ENCODE data around the gene OR11G2. TPM values are rescaled to one million over a fixed set of nuclear protein-coding genes. Genes with fewer than 3 reads are reported as not detected.

The OR11G2 gene, protein sequence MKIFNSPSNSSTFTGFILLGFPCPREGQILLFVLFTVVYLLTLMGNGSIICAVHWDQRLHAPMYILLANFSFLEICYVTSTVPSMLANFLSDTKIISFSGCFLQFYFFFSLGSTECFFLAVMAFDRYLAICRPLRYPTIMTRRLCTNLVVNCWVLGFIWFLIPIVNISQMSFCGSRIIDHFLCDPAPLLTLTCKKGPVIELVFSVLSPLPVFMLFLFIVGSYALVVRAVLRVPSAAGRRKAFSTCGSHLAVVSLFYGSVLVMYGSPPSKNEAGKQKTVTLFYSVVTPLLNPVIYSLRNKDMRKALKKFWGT
- total RNA-seq (2021; ENCODE audit: unreplicated experiment) (not detected), Bru-seq, nascent RNA (not detected), BruChase-seq, experiment 1, labeled RNA remaining after a 2-hour chase (not detected), BruChase-seq, experiment 2, labeled RNA remaining after a 6-hour chase (not detected)
- polyA plus RNA-seq (2012; ENCODE audit: insufficient read length), result not detected
- long read RNA-seq, result 0 reads

DNA sequence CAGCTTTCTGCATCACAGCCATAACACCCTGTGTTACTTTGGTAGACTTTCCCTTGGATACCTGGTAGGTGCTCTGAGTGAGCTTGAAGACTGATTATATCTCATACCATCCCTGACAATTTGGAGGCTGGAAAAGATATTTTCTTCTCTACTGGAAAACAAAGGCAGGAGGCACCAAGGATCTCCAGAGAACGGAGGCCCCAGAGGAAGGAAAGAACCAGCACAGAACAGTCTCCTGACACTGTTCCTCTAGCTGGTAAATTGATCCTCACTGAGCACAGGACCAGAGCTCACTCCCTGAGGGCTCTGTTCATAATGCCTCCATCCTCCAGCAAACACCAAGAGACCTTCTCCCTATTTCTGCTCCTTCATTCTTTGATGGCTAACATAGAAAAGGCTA is at the start of gene OR11G2:
Gene OR11G2 (plus strand): TSS at position 301 of the 400 bp plus-strand sequence. CDS start 6,542 bp downstream, outside the sequence.
- no peak for ATAC-seq
- in situ Hi-C loops (cut with HindIII; ENCODE audit: low pct_unique_long_range_greater_than_20kb, low sequenced_read_pairs), result no loop called here

DNA sequence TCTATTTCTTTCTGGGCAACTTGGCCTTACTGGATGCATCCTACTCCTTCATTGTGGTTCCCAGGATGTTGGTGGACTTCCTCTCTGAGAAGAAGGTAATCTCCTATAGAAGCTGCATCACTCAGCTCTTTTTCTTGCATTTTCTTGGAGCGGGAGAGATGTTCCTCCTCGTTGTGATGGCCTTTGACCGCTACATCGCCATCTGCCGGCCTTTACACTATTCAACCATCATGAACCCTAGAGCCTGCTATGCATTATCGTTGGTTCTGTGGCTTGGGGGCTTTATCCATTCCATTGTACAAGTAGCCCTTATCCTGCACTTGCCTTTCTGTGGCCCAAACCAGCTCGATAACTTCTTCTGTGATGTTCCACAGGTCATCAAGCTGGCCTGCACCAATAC is 46.8 kb upstream of the OR11G2 start:
- intact Hi-C loops (cut with micrococcal nuclease; ENCODE audit: unreplicated experiment) (no loop called here), in situ Hi-C loops (cut with HindIII; ENCODE audit: low pct_unique_long_range_greater_than_20kb, low sequenced_read_pairs) (no loop called here)
- Histone ChIP-seq H3K27ac (ENCODE audit: low read length) (no peak overlapping the region), H3K4me1 (ENCODE audit: control insufficient read depth, insufficient read depth, low read length) (no peaks in the 10 kb centered on the region), H3K4me3 (ENCODE audit: low read depth in 2 of 2, low read length in 2 of 2) (no peak overlapping the region), H3K9me3 (ENCODE audit: control insufficient read depth, insufficient read depth, low read depth, low read length) (no peaks in the 10 kb centered on the region), H3K36me3 (ENCODE audit: control insufficient read depth, insufficient read depth, low read length) (no peaks in the 10 kb centered on the region), H3K27me3 (ENCODE audit: control insufficient read depth, insufficient read depth, low read length) (no peaks in the 10 kb centered on the region)
- ChIA-PET POLR2A (no interaction called here), CTCF (no interaction called here)
- DNase-seq (ENCODE audit: low read depth, low spot score) (no peak), ATAC-seq (no peak)
- TF ChIP-seq, protein P1, sequence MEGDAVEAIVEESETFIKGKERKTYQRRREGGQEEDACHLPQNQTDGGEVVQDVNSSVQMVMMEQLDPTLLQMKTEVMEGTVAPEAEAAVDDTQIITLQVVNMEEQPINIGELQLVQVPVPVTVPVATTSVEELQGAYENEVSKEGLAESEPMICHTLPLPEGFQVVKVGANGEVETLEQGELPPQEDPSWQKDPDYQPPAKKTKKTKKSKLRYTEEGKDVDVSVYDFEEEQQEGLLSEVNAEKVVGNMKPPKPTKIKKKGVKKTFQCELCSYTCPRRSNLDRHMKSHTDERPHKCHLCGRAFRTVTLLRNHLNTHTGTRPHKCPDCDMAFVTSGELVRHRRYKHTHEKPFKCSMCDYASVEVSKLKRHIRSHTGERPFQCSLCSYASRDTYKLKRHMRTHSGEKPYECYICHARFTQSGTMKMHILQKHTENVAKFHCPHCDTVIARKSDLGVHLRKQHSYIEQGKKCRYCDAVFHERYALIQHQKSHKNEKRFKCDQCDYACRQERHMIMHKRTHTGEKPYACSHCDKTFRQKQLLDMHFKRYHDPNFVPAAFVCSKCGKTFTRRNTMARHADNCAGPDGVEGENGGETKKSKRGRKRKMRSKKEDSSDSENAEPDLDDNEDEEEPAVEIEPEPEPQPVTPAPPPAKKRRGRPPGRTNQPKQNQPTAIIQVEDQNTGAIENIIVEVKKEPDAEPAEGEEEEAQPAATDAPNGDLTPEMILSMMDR (IDR thresholded peaks at IDR 0.05), result peak; percentile 42
- TF ChIP-seq, protein P2, sequence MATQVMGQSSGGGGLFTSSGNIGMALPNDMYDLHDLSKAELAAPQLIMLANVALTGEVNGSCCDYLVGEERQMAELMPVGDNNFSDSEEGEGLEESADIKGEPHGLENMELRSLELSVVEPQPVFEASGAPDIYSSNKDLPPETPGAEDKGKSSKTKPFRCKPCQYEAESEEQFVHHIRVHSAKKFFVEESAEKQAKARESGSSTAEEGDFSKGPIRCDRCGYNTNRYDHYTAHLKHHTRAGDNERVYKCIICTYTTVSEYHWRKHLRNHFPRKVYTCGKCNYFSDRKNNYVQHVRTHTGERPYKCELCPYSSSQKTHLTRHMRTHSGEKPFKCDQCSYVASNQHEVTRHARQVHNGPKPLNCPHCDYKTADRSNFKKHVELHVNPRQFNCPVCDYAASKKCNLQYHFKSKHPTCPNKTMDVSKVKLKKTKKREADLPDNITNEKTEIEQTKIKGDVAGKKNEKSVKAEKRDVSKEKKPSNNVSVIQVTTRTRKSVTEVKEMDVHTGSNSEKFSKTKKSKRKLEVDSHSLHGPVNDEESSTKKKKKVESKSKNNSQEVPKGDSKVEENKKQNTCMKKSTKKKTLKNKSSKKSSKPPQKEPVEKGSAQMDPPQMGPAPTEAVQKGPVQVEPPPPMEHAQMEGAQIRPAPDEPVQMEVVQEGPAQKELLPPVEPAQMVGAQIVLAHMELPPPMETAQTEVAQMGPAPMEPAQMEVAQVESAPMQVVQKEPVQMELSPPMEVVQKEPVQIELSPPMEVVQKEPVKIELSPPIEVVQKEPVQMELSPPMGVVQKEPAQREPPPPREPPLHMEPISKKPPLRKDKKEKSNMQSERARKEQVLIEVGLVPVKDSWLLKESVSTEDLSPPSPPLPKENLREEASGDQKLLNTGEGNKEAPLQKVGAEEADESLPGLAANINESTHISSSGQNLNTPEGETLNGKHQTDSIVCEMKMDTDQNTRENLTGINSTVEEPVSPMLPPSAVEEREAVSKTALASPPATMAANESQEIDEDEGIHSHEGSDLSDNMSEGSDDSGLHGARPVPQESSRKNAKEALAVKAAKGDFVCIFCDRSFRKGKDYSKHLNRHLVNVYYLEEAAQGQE (IDR thresholded peaks at IDR 0.05; ENCODE audit: insufficient read depth in 1 of 2, low read depth in 2 of 2, low read length in 1 of 2), result no peak
- no TSS peak for BruUV-seq (replicated peaks)

More for the DNA sequence above, at the start of gene OR11G2:
- intact Hi-C loops (cut with micrococcal nuclease; ENCODE audit: unreplicated experiment), result no loop called here
- Histone ChIP-seq H3K36me3 (ENCODE audit: control insufficient read depth, insufficient read depth, low read length) (no peaks in the 10 kb centered on the region), H3K9me3 (ENCODE audit: control insufficient read depth, insufficient read depth, low read depth, low read length) (no peaks in the 10 kb centered on the region), H3K4me1 (ENCODE audit: control insufficient read depth, insufficient read depth, low read length) (no peaks in the 10 kb centered on the region), H3K27ac (ENCODE audit: low read length) (no peak within 1 kb of the TSS), H3K4me3 (ENCODE audit: low read depth in 2 of 2, low read length in 2 of 2) (no peak within 1 kb of the TSS), H3K27me3 (ENCODE audit: control insufficient read depth, insufficient read depth, low read length) (no peaks in the 10 kb centered on the region)
- no peak for DNase-seq (ENCODE audit: low read depth, low spot score)
- no TSS peak for BruUV-seq (replicated peaks)
- ChIA-PET CTCF (no interaction called here), POLR2A (no interaction called here)
- TF ChIP-seq, protein P2 (IDR thresholded peaks at IDR 0.05; ENCODE audit: insufficient read depth in 1 of 2, low read depth in 2 of 2, low read length in 1 of 2), result no peak
- TF ChIP-seq POLR2AphosphoS5 (IDR thresholded peaks at IDR 0.05; ENCODE audit: low read depth, low read length) (no peak), TCF7L2 (IDR thresholded peaks at IDR 0.05; ENCODE audit: low read depth, low read length) (no peak), SIN3A (IDR thresholded peaks at IDR 0.05; ENCODE audit: borderline replicate concordance, insufficient read depth, low read depth, low read length) (no peak)
- TF ChIP-seq, protein P1 (IDR thresholded peaks at IDR 0.05), result no peak
